Neural cell (in vitro differentiated cells): ENCODE measurements around the gene NEBL. TPM values are rescaled to one million over a fixed set of nuclear protein-coding genes. Genes with fewer than 3 reads are reported as not detected.

Source experiments
- H2AFZ ChIP-seq: fragments of 200-600, 300-800 bp; sonication (generic), shearing (Covaris generic); 2 replicates; pipeline ENCODE4 v1.6.0; 2014; ENCODE audit warnings: low read depth, mild to moderate bottlenecking, antibody characterized with exemption, low read length, moderate library complexity
- H3F3A ChIP-seq: fragments of 200-600 bp; shearing (Covaris generic); 2 replicates; pipeline ENCODE4 v1.6.1; 2016; ENCODE audit warnings: mild to moderate bottlenecking, moderate library complexity, mixed read lengths, antibody characterized with exemption, low read length; ENCODE audit not compliant: insufficient read depth, poor library complexity, severe bottlenecking
- H3K27ac ChIP-seq: fragments of 200-600, 300-800 bp; sonication (generic), shearing (Covaris generic); 2 replicates; pipeline ENCODE4 v1.5.1; 2014; ENCODE audit warnings: mild to moderate bottlenecking, low read length, moderate library complexity
- H3K27me3 ChIP-seq: fragments of 300-800, 200-600 bp; sonication (generic), shearing (Covaris generic); 2 replicates; pipeline ENCODE4 v1.6.0; 2014; ENCODE audit warnings: mild to moderate bottlenecking, low read depth, low read length, moderate library complexity; ENCODE audit not compliant: insufficient read depth
- H3K36me3 ChIP-seq: fragments of 300-800, 200-600 bp; sonication (generic), shearing (Covaris generic); 2 replicates; pipeline ENCODE4 v1.5.1; 2014; ENCODE audit warnings: mild to moderate bottlenecking, antibody characterized with exemption, low read length, moderate library complexity; ENCODE audit not compliant: insufficient read depth
- H3K4me2 ChIP-seq: fragments of 300-800, 200-600 bp; sonication (generic), shearing (Covaris generic); 2 replicates; pipeline ENCODE4 v1.6.0; 2014; ENCODE audit warnings: mild to moderate bottlenecking, low read length
- H3K4me3 ChIP-seq: fragments of 300-800, 200-600 bp; sonication (generic), shearing (Covaris generic); 2 replicates; pipeline ENCODE4 v1.5.1; 2014; ENCODE audit warnings: mild to moderate bottlenecking, low read length, moderate library complexity
- H3K79me2 ChIP-seq: fragments of 200-600 bp; shearing (Covaris generic); replicated peaks from 2 replicates; pipeline ENCODE4 v1.6.0; 2014; ENCODE audit warnings: mild to moderate bottlenecking, low read length, moderate library complexity; ENCODE audit not compliant: insufficient read depth
- H3K9ac ChIP-seq: fragments of 300-800, 200-600 bp; sonication (generic), shearing (Covaris generic); 2 replicates; pipeline ENCODE4 v1.6.1; 2016; ENCODE audit warnings: mild to moderate bottlenecking, low read length, mixed read lengths
- H3K9me2 ChIP-seq: fragments of 200-600 bp; shearing (Covaris generic); 2 replicates; pipeline ENCODE4 v1.6.1; 2016; ENCODE audit warnings: mild to moderate bottlenecking, low read length, mixed read lengths; ENCODE audit not compliant: insufficient read depth
- H3K9me3 ChIP-seq: fragments of 200-600, 300-800 bp; sonication (generic), shearing (Covaris generic); 2 replicates; pipeline ENCODE4 v1.6.1; 2016; ENCODE audit warnings: mild to moderate bottlenecking, mixed run types, low read length, moderate library complexity, mixed read lengths
- H4K20me1 ChIP-seq: fragments of 200-600 bp; shearing (Covaris generic); 2 replicates; pipeline ENCODE4 v1.6.1; 2016; ENCODE audit warnings: mild to moderate bottlenecking, mixed run types; ENCODE audit not compliant: insufficient read depth
- EZH2 ChIP-seq: fragments of 200-600, 300-800 bp; shearing (Covaris generic), sonication (generic); IDR thresholded peaks from 2 replicates; pipeline ENCODE4 v1.6.1; 2014; ENCODE audit warnings: antibody characterized with exemption, low read length, borderline replicate concordance, mild to moderate bottlenecking; ENCODE audit not compliant: insufficient read depth, poor library complexity, severe bottlenecking
- polyA plus RNA-seq: library from polyadenylated mRNA; depleted of rRNA; stranded (reverse); fragments of >200 nt; gene quantifications from 2 replicates; pipeline ENCODE4 v1.2.3, GENCODE V29; 2014
- small RNA-seq, 3 experiments: library from RNA; depleted of rRNA; stranded (forward); fragments of <200 nt; gene quantifications; one replicate each; pipeline ENCODE3, GENCODE V24; 2012

The NEBL gene
- polyA plus RNA-seq, 1 donor from 2014 or later = 16.3 TPM

DNA sequence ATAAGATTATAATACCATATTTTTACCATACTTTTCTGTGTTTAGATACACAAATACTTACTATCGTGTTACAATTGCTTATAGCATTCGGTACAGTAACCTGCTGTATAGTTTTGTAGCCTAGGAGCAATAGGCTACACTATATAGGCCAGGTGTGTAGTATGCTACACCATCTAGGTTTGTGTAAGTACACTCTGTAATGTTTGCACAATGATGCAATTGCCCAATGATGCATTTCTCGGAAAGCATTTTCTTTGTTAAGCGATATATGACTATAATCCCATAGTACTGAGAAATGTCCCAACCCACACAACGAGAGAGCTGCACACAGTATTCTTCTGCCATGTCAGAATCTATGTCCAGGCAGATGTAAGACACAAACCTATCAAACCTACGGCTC, 160.0 kb downstream of the NEBL start:
- Histone ChIP-seq H3K36me3 (no peaks in the 10 kb centered on the region), H2AFZ (no peak overlapping the region), H3K9me2 (no peaks in the 10 kb centered on the region), H3K4me2 (no peak overlapping the region), H3K9ac (no peak overlapping the region), H3K4me3 (no peak overlapping the region), H3K79me2 (no peaks in the 10 kb centered on the region), H3K27ac (no peak overlapping the region), H3F3A (no peaks in the 10 kb centered on the region), H4K20me1 (no peaks in the 10 kb centered on the region), H3K9me3 (no peaks in the 10 kb centered on the region), H3K27me3 (no peaks in the 10 kb centered on the region)
- no peak for TF ChIP-seq EZH2

Small RNA genes lying within 50 kb of the gene (small RNA-seq; reads per million reads assigned to genes)
- 0 reads per million in 3 experiments for gene AL157398.1
- gene MTND1P21 = 0 to 0.82 (median 0) reads per million in 3 experiments
